SK-MEL-5 (cell line): ENCODE results near the gene TDRKH. TPM values are rescaled to one million over a fixed set of nuclear protein-coding genes. Genes with fewer than 3 reads are reported as not detected.
"Not testable (repeated sequence)": the region's sequence is repeated elsewhere in the genome, so short reads cannot be mapped to it uniquely, and the experiment has no call there.

Source experiments
- DNase-seq: peaks from one replicate; pipeline ENCODE4 v3.0.0-alpha.2; 2016; ENCODE audit warnings: low read depth, low spot score
- in situ Hi-C: cut with HindIII; loops from 2 replicates; pipeline ENCODE4 v1.10.0; 2016; ENCODE audit warnings: low sequenced_read_pairs, high pct_unique_total_duplicates, low pct_unique_long_range_greater_than_20kb
- small RNA-seq, 2 experiments: library from RNA; depleted of rRNA; stranded (forward); fragments of <200 nt; gene quantifications; one replicate each; pipeline ENCODE3, GENCODE V24; 2014
- total RNA-seq: library from RNA; depleted of rRNA; stranded (reverse); fragments of >200 nt; shearing (Covaris generic); gene quantifications from 2 replicates; pipeline ENCODE4 v1.2.3, GENCODE V29; 2014; rRNA removed

Gene TDRKH
- total RNA-seq, 1 experiment from 2014 or later: 10.9 TPM

- in situ Hi-C loops: no loop called here
- DNase-seq: no peak
These were observed 50.5 kb downstream of the TDRKH start for GRCh38 chr1:151739590-151740355.

DNA sequence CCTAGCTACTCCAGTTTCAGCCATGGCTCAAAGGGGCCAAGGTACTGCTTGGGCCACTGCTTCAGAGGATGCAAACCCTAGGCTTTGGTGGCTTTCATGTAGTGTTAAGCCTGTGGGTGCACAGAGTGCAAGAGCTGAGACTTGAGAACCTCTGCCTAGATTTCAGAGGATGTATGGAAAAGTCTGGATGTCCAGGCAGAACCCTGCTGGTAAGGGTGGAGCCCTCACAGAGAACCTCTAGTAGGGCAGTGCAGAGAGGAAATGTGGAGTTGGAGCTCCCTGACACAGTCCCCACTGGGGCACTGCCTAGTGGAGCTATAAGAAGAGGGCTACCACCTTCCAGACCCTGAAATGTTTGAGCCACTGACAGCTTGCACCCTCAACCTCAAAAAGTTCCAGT lies 52.8 kb downstream of the TDRKH start:
- in situ Hi-C loops: no loop called here
- DNase-seq: no peak

DNA sequence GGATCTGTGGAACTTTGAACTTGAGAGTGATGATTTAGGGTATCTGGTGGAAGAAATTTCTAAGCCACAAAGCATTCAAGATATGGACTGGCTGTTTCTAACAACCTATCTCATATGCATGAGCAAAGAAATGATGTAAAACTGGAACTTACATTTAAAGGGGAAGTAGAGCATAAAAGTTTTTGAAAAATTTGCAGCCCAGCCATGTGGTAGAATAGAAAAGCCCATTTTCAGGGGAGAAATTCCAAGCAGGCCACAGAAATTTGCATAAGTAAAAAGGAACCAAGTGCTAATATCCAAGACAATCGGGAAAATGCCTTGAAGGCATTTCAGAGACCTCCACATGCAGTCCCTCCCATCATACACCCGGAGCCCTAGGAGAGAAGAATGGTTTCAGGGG lies 53.3 kb downstream of the TDRKH start:
- in situ Hi-C loops: no loop called here
- no peak for DNase-seq

GRCh38 chr1:151733995-151734394 lies 56.3 kb downstream of the TDRKH start:
- DNase-seq, in situ Hi-C loops: not testable (repeated sequence)

DNA sequence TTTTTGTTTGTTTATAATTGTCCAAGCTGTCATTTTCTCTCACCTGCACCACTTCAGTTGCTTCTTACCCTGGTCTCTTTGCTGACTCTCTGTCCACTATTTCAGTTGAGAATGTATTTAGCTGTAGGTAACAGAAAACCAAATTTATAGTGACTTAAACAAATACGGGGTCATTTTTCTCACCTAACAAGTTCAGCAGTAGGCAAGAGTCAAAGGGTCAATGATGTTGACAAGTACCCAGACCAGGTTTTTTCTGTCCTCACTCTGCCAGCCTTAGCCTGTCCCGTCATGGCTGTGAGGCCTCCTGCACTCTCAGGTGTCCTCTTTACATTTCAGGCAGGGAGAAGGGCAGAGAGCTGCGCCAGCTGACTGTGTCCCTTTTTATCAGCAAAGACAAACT lies 57.2 kb downstream of the TDRKH start:
- DNase-seq: no peak
- in situ Hi-C loops: no loop called here

DNA sequence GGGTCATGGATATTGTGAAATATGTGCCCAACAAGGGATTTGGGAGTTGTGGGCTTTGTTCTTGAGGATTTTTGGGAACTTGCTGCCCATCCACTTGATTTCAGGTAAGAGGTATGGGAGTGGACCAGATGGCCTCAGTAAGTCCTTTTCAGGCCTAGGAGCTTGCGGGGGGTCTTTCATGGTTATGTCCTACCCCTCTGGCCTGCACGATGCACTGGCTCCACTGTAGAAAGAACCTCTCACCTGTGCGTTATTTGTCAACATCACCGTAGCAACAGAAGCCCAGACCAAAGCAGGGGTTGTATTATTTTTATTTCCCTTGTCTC lies 60.4 kb downstream of the TDRKH start:
- DNase-seq: no peak
- in situ Hi-C loops: no loop called here

- DNase-seq: no peak
- in situ Hi-C loops: no loop called here
These were observed 60.9 kb downstream of the TDRKH start for GRCh38 chr1:151729157-151729965.

GRCh38 chr1:151728151-151729054 lies 61.9 kb downstream of the TDRKH start:
- no peak for DNase-seq
- in situ Hi-C loops: no loop called here

DNA sequence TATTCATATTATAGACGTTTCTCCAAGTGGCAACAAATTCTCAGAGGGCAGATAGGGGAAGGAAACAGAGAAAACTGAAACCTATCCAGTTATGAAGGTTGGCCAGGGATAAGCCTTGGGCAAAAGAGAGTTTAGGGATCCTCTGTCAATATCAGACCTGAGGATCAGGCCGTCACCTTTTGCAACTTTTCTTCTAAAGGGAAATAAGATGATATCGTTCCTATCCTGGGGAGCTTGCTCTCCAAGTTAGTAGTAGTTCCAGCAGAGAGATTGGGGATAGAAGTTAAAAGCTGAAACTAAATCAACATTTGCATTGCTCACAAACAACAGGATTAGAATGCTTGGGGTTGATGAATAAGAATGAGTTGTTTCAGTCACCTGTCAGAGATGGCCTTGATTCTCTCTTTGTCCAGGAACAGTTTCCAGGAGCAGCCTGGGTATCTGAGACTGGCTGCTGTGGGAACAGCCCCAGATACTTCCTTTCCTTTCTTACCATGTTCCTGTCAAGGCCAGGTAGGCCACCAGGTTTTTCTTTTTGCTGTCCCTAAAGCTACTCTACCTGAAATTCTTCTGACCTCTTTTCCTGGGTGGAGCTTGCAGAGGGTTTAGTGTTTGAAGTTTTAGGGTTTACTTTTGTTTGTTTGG lies 66.5 kb downstream of the TDRKH start:
- no peak for DNase-seq
- in situ Hi-C loops: no loop called here

Small RNA genes within 50 kb of the gene (small RNA-seq; reads per million reads assigned to genes)
- gene RNU6-662P: 0 reads per million in 2 experiments

Other genes starting within 250 kb of the TDRKH start
- 30.4 and 31.9 TPM in 2 replicates for gene SNX27, start 178.4 kb downstream of the TDRKH start, total RNA-seq
- gene CELF3, start 73.7 kb downstream of the TDRKH start, total RNA-seq: not detected in 2 replicates
- gene RIIAD1, start 69.0 kb downstream of the TDRKH start, total RNA-seq: 0.85 TPM in 1 of 2 replicates, not detected in the other
- gene MRPL9, start 27.0 kb downstream of the TDRKH start, total RNA-seq: 132 and 137 TPM in 2 replicates
- gene LINGO4, start 14.9 kb upstream of the TDRKH start, total RNA-seq: not detected in 2 replicates
- 0.03 TPM in 1 of 2 replicates, not detected in the other for gene RORC, start 41.3 kb upstream of the TDRKH start, total RNA-seq
- gene C2CD4D, start 49.3 kb upstream of the TDRKH start, total RNA-seq: 0.45 and 0.77 TPM in 2 replicates
- gene THEM5, start 63.2 kb upstream of the TDRKH start, total RNA-seq: not detected in 2 replicates
- 117 and 125 TPM in 2 replicates for gene THEM4, start 119.0 kb upstream of the TDRKH start, total RNA-seq
- 89.9 and 118 TPM in 2 replicates for gene S100A10, start 203.4 kb upstream of the TDRKH start, total RNA-seq
- gene S100A11, start 246.5 kb upstream of the TDRKH start, total RNA-seq: 566 and 602 TPM in 2 replicates